Keratinocyte (primary cell): Measurements from ENCODE around the gene LYPD1.

Experiments
- EZH2 ChIP-seq: IDR thresholded peaks from one replicate; pipeline ENCODE4 v1.6.1; 2012; ENCODE audit warnings: inconsistent platforms, mild to moderate bottlenecking, low read length, moderate library complexity
- TF ChIP-seq, protein P1 (sequence below), 3 experiments: IDR thresholded peaks in 1 of 3; conservative IDR thresholded peaks in 1 of 3; optimal IDR thresholded peaks in 1 of 3; 2 replicates in 2 of 3; 3 replicates in 1 of 3; pipeline versions ENCODE3 to v1.5.1; 2011; ENCODE audit warnings: low read length in 3 of 3, mild to moderate bottlenecking in 3 of 3, moderate library complexity in 2 of 3, control low read depth in 1 of 3, inconsistent platforms in 1 of 3; ENCODE audit not compliant: insufficient read depth in 2 of 3; ENCODE audit errors: extremely low read depth in 1 of 3

DNA sequence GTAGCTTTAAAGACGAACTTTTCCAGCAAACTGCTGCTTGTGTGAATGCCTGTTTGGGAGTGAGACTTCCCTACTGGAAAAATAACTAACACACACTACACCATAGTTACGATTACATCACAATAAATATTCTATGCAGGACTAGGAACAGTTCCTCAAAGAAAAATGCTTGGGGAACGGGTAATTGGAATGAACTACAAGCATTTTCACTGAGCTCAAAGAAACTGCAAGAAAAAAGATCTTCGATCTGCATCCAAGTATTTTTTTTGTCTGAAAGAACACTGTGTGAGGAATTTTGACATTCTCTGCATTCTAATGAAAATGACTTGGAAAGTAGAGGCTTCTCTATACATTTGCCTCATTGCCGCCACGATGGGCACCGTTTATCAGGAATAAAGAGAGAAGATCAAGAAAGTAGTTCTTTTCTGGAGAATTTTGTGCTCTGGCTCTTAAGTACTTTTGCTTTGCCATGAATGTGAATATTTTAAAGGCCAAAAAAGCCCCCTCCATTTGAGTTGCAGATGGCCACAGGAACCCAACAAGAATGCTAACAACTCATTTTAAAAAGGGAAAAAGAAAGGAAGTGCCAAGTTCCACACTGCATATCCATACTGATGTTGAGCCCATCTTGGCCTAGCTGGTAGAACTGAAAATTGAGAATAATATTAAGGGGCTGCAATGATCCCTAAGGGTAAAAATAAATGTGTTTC is 13.6 kb downstream of the LYPD1 start:
- TF ChIP-seq, protein P1, sequence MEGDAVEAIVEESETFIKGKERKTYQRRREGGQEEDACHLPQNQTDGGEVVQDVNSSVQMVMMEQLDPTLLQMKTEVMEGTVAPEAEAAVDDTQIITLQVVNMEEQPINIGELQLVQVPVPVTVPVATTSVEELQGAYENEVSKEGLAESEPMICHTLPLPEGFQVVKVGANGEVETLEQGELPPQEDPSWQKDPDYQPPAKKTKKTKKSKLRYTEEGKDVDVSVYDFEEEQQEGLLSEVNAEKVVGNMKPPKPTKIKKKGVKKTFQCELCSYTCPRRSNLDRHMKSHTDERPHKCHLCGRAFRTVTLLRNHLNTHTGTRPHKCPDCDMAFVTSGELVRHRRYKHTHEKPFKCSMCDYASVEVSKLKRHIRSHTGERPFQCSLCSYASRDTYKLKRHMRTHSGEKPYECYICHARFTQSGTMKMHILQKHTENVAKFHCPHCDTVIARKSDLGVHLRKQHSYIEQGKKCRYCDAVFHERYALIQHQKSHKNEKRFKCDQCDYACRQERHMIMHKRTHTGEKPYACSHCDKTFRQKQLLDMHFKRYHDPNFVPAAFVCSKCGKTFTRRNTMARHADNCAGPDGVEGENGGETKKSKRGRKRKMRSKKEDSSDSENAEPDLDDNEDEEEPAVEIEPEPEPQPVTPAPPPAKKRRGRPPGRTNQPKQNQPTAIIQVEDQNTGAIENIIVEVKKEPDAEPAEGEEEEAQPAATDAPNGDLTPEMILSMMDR (optimal IDR thresholded peaks at IDR 0.05 in 1 of 3, IDR thresholded peaks at IDR 0.05 in 1 of 3, conservative IDR thresholded peaks at IDR 0.05 in 1 of 3; ENCODE audit: extremely low read depth in 1 of 3, insufficient read depth in 2 of 3, low read length in 3 of 3): no peak
- TF ChIP-seq EZH2: no peak
